ENCODE data around the gene RSPO4. TPM values are rescaled to one million over a fixed set of nuclear protein-coding genes. Genes with fewer than 3 reads are reported as not detected.
"Not testable (repeated sequence)": the region's sequence is repeated elsewhere in the genome, so short reads cannot be mapped to it uniquely, and the experiment has no call there.

RSPO4 gene
- total and polyA plus RNA-seq, 2 experiments from 2014 or later = 1.7 TPM; not detected in 1

- in situ Hi-C loops (cut with MboI) = no loop called here
- 42% methylated on average over 4 of the region's 4 CpGs for WGBS, 2 experiments (ENCODE audit: low coverage in 1 of 2, low lambda C conversion rate in 2 of 2, missing lambda C conversion rate in 2 of 2)
These were observed 15.3 kb downstream of the RSPO4 start for GRCh38 chr20:986733-987355.

GRCh38 chr20:984994-985393 lies 17.1 kb downstream of the RSPO4 start:
- H3K4me3 ChIP-seq; DNase-seq; H3K27ac ChIP-seq; H3K27me3 ChIP-seq (replicated peaks; ENCODE audit: insufficient read depth); H3K36me3 ChIP-seq (ENCODE audit: low read depth); H4K20me1 ChIP-seq (ENCODE audit: insufficient read depth); H3K9me2 ChIP-seq (ENCODE audit: insufficient read depth); H3F3A ChIP-seq (ENCODE audit: insufficient read depth); H3K4me2 ChIP-seq (ENCODE audit: unreplicated experiment); H3K4me1 ChIP-seq (ENCODE audit: insufficient read depth); H3K9ac ChIP-seq; H3K9me3 ChIP-seq (ENCODE audit: low read depth); H2AFZ ChIP-seq; H3K79me2 ChIP-seq (ENCODE audit: insufficient read depth); in situ Hi-C loops (cut with MboI): not testable (repeated sequence)
- 80 to 81% methylated on average over 1 of the region's 1 CpG for WGBS, 2 experiments (ENCODE audit: low coverage in 1 of 2, low lambda C conversion rate in 2 of 2, missing lambda C conversion rate in 2 of 2)

More at GRCh38 chr20:986733-987355, 15.3 kb downstream of the RSPO4 start:
- Histone ChIP-seq H4K20me1 (ENCODE audit: insufficient read depth) (no peaks in the 10 kb centered on the region), H3K79me2 (ENCODE audit: insufficient read depth) (no peaks in the 10 kb centered on the region), H3K9me3 (ENCODE audit: low read depth) (no peaks in the 10 kb centered on the region), H3K4me1 (ENCODE audit: insufficient read depth) (no peaks in the 10 kb centered on the region), H3K36me3 (ENCODE audit: low read depth) (no peaks in the 10 kb centered on the region), H3K27me3 (replicated peaks; ENCODE audit: insufficient read depth) (0 out of 2 replicates have a peak, but pooled peaks cover 6% of the 10 kb centered on the region), H3K27ac (no peak overlapping the region), H3K9me2 (ENCODE audit: insufficient read depth) (no peaks in the 10 kb centered on the region), H3K4me2 (ENCODE audit: unreplicated experiment) (no peak overlapping the region), H3K4me3 (no peak overlapping the region), H3F3A (ENCODE audit: insufficient read depth) (no peaks in the 10 kb centered on the region), H3K9ac (no peak overlapping the region), H2AFZ (no peak overlapping the region)
- DNase-seq = peak; percentile 7
- no peak for TF ChIP-seq EZH2 (IDR thresholded peaks at IDR 0.05; ENCODE audit: insufficient read depth, poor library complexity, severe bottlenecking)

GRCh38 chr20:982754-983153 lies 19.4 kb downstream of the RSPO4 start:
- 45 to 46% methylated on average over 9 of the region's 9 CpGs for WGBS, 2 experiments (ENCODE audit: low coverage in 1 of 2, low lambda C conversion rate in 2 of 2, missing lambda C conversion rate in 2 of 2)
- in situ Hi-C loops (cut with MboI) = no loop called here
- no peak for DNase-seq
- H3K9ac ChIP-seq = no peak overlapping the region
- TF ChIP-seq EZH2 (IDR thresholded peaks at IDR 0.05; ENCODE audit: insufficient read depth, poor library complexity, severe bottlenecking) = no peak
- H3K9me3 ChIP-seq (ENCODE audit: low read depth) = no peaks in the 10 kb centered on the region
- H3K4me1 ChIP-seq (ENCODE audit: insufficient read depth) = no peaks in the 10 kb centered on the region
- H3K4me3 ChIP-seq = no peak overlapping the region
- H2AFZ ChIP-seq = no peak overlapping the region
- no peak overlapping the region for H3K27ac ChIP-seq
- H3K27me3 ChIP-seq (replicated peaks; ENCODE audit: insufficient read depth) = no peaks in the 10 kb centered on the region; the same call in 1 of the 2 replicates
- no peaks in the 10 kb centered on the region for H3K9me2 ChIP-seq (ENCODE audit: insufficient read depth)
- no peaks in the 10 kb centered on the region for H3K79me2 ChIP-seq (ENCODE audit: insufficient read depth)
- no peaks in the 10 kb centered on the region for H3K36me3 ChIP-seq (ENCODE audit: low read depth)
- no peaks in the 10 kb centered on the region for H3F3A ChIP-seq (ENCODE audit: insufficient read depth)
- no peak overlapping the region for H3K4me2 ChIP-seq (ENCODE audit: unreplicated experiment)
- H4K20me1 ChIP-seq (ENCODE audit: insufficient read depth) = no peaks in the 10 kb centered on the region

GRCh38 chr20:977021-977420 lies 25.1 kb downstream of the RSPO4 start:
- no peak overlapping the region for H3K4me2 ChIP-seq (ENCODE audit: unreplicated experiment)
- H3K4me1 ChIP-seq (ENCODE audit: insufficient read depth) = peaks cover 6% of the 10 kb centered on the region; the same call in 1 of the 2 replicates
- TF ChIP-seq EZH2phosphoT487 (IDR thresholded peaks at IDR 0.05; ENCODE audit: insufficient read depth, low read depth) (no peak), EZH2 (IDR thresholded peaks at IDR 0.05; ENCODE audit: insufficient read depth, poor library complexity, severe bottlenecking) (no peak)
- no peak overlapping the region for H3K4me3 ChIP-seq
- no peak overlapping the region for H3K9ac ChIP-seq
- 83 to 100% methylated on average over 1 of the region's 1 CpG for WGBS, 2 experiments (ENCODE audit: low coverage in 1 of 2, low lambda C conversion rate in 2 of 2, missing lambda C conversion rate in 2 of 2)
- H4K20me1 ChIP-seq (ENCODE audit: insufficient read depth) = no peaks in the 10 kb centered on the region; the same call in 1 of the 2 replicates
- no peaks in the 10 kb centered on the region for H3K79me2 ChIP-seq (ENCODE audit: insufficient read depth)
- H3K36me3 ChIP-seq (ENCODE audit: low read depth) = no peaks in the 10 kb centered on the region
- no peaks in the 10 kb centered on the region for H3K9me2 ChIP-seq (ENCODE audit: insufficient read depth)
- H2AFZ ChIP-seq = no peak overlapping the region
- in situ Hi-C loops (cut with MboI) = no loop called here
- H3F3A ChIP-seq (ENCODE audit: insufficient read depth) = no peaks in the 10 kb centered on the region
- no peak for DNase-seq
- no peak overlapping the region for H3K27ac ChIP-seq
- no peaks in the 10 kb centered on the region for H3K9me3 ChIP-seq (ENCODE audit: low read depth)
- no peaks in the 10 kb centered on the region; the same call in 1 of the 2 replicates for H3K27me3 ChIP-seq (replicated peaks; ENCODE audit: insufficient read depth)

GRCh38 chr20:976033-976432 lies 26.1 kb downstream of the RSPO4 start:
- 38 to 68% methylated on average over 2 of the region's 2 CpGs for WGBS, 2 experiments (ENCODE audit: low coverage in 1 of 2, low lambda C conversion rate in 2 of 2, missing lambda C conversion rate in 2 of 2)
- Histone ChIP-seq H3F3A (ENCODE audit: insufficient read depth) (no peaks in the 10 kb centered on the region), H3K9ac (no peak overlapping the region), H4K20me1 (ENCODE audit: insufficient read depth) (no peaks in the 10 kb centered on the region; the same call in 1 of the 2 replicates), H3K36me3 (ENCODE audit: low read depth) (no peaks in the 10 kb centered on the region), H3K9me2 (ENCODE audit: insufficient read depth) (no peaks in the 10 kb centered on the region), H3K4me2 (ENCODE audit: unreplicated experiment) (no peak overlapping the region), H3K4me3 (no peak overlapping the region), H3K9me3 (ENCODE audit: low read depth) (no peaks in the 10 kb centered on the region), H3K4me1 (ENCODE audit: insufficient read depth) (peaks cover 6% of the 10 kb centered on the region; the same call in 1 of the 2 replicates), H2AFZ (no peak overlapping the region), H3K27ac (no peak overlapping the region), H3K79me2 (ENCODE audit: insufficient read depth) (no peaks in the 10 kb centered on the region), H3K27me3 (replicated peaks; ENCODE audit: insufficient read depth) (no peaks in the 10 kb centered on the region; the same call in 1 of the 2 replicates)
- TF ChIP-seq EZH2phosphoT487 (IDR thresholded peaks at IDR 0.05; ENCODE audit: insufficient read depth, low read depth) (no peak), EZH2 (IDR thresholded peaks at IDR 0.05; ENCODE audit: insufficient read depth, poor library complexity, severe bottlenecking) (no peak)
- in situ Hi-C loops (cut with MboI) = no loop called here
- no peak for DNase-seq

All from GM23248 (cell line).